Fibroblast of villous mesenchyme (primary cell): ENCODE measurements around the gene EVX2. TPM values are rescaled to one million over a fixed set of nuclear protein-coding genes. Genes with fewer than 3 reads are reported as not detected.
A peak's percentile ranks its signal among the peaks of the same experiment; 100 is the strongest.

ENCODE experiments used
- DNase-seq: peaks from one replicate; pipeline ENCODE4 v3.0.0-alpha.2; 2010; ENCODE audit warnings: low read depth
- H3K4me3 ChIP-seq: 2 replicates; pipeline ENCODE4 v1.5.1; 2011; ENCODE audit warnings: low read depth, mild to moderate bottlenecking, low read length
- CTCF ChIP-seq: IDR thresholded peaks from 2 replicates; pipeline ENCODE4 v1.5.1; 2012; ENCODE audit warnings: low read depth, mild to moderate bottlenecking, low read length; ENCODE audit not compliant: insufficient read depth
- total RNA-seq: library from RNA; depleted of rRNA; stranded (reverse); fragments of >200 nt; gene quantifications from 2 replicates; pipeline ENCODE4 v1.2.3, GENCODE V29; 2012

EVX2 gene
- total RNA-seq, 1 donor = not detected

GRCh38 chr2:176111309-176111663 lies 27.5 kb upstream of the EVX2 start:
- TF ChIP-seq CTCF = peak; percentile 74
- DNase-seq = peak; percentile 79
- peak overlapping the region; percentile 62 for H3K4me3 ChIP-seq

DNA sequence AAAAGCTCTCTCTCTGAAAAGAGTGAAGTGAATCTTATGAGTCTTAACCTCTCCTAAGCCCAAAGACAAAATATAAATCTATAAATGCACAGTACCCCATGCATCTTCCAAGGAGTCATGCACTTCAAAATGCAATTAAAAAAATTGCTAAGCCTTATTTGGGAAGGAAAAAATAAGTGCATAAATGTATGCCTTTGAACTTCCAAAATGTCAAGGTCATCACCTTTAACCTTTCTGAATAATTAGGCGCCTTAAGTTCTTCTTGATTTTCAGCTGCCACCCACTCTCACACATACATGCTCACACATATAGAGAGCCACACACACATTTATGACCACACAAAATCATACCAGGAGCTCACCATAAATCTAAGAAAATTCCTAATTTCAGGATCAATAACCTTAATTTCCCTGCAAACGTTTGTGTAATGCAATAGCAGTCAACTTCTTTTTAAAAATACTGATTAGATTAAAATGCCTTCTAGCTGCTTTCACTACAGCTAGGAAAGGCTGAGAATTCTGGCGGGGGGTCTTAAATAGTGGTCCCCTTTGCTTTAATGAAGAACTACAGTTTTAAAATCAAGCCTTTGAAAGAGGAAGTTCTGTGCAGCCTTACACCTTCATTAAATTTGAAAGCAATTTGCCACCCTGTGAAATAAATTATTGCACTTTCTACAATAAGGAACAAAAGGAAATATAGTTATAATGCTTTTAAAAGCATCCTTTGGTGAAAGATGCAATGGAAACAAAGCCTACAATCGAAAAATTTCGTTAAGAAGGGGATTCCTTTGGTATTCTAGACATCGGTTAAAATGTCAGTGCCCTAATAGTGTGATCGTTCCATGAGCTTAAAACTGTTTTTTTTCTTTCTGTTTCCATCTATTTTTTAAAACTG lies 26.9 kb upstream of the EVX2 start:
- peak overlapping the region; percentile 62 for H3K4me3 ChIP-seq
- no peak for TF ChIP-seq CTCF

DNA sequence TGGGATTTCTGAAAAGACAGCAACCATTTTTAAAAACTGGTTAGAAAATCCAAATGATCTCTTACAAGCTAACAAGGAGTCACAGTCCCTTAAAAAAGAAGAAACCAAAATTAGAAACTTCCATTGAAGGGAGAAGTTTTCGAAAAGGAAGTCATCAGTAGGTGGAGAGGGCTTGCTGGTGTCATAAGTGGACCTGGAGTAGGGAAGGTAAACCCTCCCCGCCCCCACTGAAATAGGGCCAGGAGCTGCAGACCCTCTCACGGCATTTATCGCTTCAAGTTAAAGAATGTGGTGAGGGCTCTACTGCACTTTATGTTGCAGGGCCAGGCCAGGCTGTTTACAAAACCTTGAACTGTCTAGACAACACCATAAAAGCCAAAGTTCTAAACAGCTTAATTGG lies 26.2 kb upstream of the EVX2 start:
- TF ChIP-seq CTCF = no peak
- DNase-seq = peak; percentile 15
- H3K4me3 ChIP-seq = peak overlapping the region; percentile 62

More for the DNA sequence above, 26.9 kb upstream of the EVX2 start:
- no peak for DNase-seq

DNA sequence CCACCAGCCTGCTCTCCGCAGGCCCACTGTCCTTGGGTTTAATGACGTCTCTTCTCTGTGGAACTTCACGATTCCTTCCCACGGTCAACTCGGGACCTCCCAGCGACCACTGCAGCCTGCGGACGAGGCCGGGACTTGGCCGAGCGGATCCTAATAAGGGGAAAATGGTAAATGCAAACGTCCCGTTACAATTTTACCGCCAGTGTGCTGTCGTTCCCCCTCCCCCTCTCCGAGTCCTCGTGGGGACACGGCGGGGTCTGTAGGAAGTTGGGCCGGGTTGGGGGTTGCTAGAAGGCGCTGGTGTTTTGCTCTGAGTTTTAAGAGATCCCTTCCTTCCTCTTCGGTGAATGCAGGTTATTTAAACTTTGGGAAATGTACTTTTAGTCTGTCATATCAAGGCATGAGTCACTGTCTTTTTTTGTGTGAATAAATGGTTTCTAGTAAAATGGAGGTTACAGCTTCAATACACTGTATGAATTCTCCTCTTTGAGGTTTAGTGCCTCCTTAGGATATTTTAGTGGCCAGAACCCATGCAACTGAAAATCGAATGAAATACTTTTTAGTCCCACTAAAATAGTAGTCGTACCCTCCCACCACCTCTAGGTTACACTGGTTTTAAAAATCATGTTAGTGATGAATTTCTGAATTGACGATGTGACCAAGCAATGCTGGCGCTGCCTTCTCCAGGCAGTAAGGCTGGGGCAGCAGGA lies 25.6 kb upstream of the EVX2 start:
- peak overlapping the region; percentile 62 for H3K4me3 ChIP-seq
- DNase-seq = no peak

GRCh38 chr2:176107731-176108181 lies 24.0 kb upstream of the EVX2 start:
- no peak for DNase-seq
- H3K4me3 ChIP-seq = peak overlapping the region; percentile 62
- no peak for TF ChIP-seq CTCF

More for the DNA sequence above, 25.6 kb upstream of the EVX2 start:
- no peak for TF ChIP-seq CTCF

DNA sequence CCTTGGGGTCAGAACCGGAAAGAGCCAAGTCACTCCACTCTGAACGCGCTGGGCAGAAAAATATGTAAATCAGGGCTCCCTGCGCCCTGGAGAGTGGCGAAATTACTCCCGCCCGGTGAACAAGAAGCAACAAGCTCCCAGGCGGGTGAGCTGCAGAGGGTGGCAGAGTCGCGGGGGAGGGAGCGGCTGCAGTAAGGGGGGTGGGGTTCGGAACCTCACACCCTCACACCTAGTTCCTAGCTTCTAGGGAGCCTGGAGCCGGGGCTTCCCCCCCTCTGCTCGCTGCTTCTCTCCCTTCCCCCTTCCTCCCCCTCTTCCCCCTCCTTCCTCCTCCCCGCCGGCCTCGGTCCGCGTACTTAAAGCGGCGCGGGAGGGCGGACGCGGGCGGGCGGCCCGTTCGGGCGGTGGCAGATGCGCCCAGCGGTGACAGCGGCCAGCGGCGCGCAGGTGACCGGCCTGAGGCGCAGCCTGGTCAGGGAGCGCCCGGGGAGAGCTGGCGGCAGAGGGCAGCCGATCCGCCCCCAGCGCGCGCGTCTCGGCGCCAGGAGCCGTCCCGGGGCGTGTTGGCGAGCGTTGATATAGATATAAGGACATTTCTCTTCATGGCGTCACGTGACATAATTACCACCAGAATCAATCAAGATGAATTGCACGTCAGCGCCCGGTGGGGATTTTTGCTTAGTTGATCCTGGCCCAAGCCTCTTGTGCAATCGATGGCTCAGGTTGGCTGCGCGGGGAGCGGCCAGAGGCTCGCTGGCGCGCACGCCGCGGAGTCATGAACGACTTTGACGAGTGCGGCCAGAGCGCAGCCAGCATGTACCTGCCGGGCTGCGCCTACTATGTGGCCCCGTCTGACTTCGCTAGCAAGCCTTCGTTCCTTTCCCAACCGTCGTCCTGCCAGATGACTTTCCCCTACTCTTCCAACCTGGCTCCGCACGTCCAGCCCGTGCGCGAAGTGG lies 23.1 kb upstream of the EVX2 start, which contains the start of gene HOXD11:
Gene HOXD11, plus strand, starts transcription at position 700 of the 959 bp plus-strand sequence. Its CDS starts 76 bp downstream, at position 776.
- TF ChIP-seq CTCF = no peak
- peak; percentile 83 for DNase-seq
- peak within 1 kb of the TSS; percentile 63 for H3K4me3 ChIP-seq
